Stomach (tissue), 4 donors: Measurements from ENCODE around the gene ITGAE.

Experiments used
- CTCF ChIP-seq, 7 experiments: fragments of 450-650 bp in 4 of 7; fragments of 200-600 bp in 3 of 7; sonication (generic) in 3 of 7; IDR thresholded peaks; one replicate each; pipeline ENCODE4 v1.5.1; 2016 to 2019; ENCODE audit warnings: antibody characterized with exemption in 7 of 7, control low read depth in 2 of 7, mild to moderate bottlenecking in 1 of 7
- POLR2AphosphoS5 ChIP-seq, 3 donors: sonication (generic); formaldehyde crosslinking; IDR thresholded peaks; one replicate each; pipeline ENCODE4 v1.6.1; 2016; ENCODE audit warnings: antibody characterized with exemption in 3 of 3

DNA sequence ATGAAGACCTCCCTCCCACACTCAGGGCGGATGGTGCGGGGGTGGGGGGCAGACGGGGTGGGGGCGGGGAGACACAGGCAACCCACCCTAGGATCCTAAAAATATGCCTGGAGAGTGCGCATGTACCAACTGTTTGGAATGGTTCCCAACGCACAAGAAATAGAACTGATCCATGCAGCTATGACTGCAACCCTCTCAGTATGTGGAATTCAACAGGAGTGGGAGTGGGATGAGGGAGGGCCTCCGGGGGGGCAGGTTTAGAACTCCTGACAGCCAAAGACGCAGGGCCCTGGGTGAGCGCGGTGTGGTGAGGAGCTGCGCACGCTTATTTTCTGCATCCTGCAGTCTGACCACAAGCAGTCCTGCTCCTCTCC is 103.9 kb downstream of the ITGAE start:
- TF ChIP-seq CTCF (IDR thresholded peaks at IDR 0.05) (no peak), POLR2AphosphoS5 (IDR thresholded peaks at IDR 0.05) (no peak)
